BJ (cell line): Measurements from ENCODE around the gene FBXW4. TPM values are rescaled to one million over a fixed set of nuclear protein-coding genes. Genes with fewer than 3 reads are reported as not detected.

ENCODE experiments used
- CTCF ChIA-PET: fragments of 350-600 bp; formaldehyde crosslinking; extraction: SDS; loops from one replicate; lab custom pipeline; 2021; ENCODE audit warnings: antibody characterized with exemption, inconsistent platforms; lab: Yijun Ruan, JAX
- POLR2A ChIA-PET: fragments of 300-600 bp; sonication (Branson Sonifier 250); formaldehyde crosslinking; extraction: SDS; loops from one replicate; lab custom pipeline; 2021; ENCODE audit warnings: antibody characterized with exemption; lab: Charles Lee
- DNase-seq: peaks from one replicate; pipeline ENCODE4 v3.0.0-alpha.2; 2011; ENCODE audit warnings: low read depth
- H3K27me3 ChIP-seq: 2 replicates; pipeline ENCODE4 v1.6.0; 2011; ENCODE audit warnings: low read length; ENCODE audit not compliant: control insufficient read depth, insufficient read depth
- H3K36me3 ChIP-seq: 2 replicates; pipeline ENCODE4 v1.5.1; 2011; ENCODE audit warnings: low read length; ENCODE audit not compliant: control insufficient read depth, insufficient read depth
- H3K4me3 ChIP-seq: 2 replicates; pipeline ENCODE4 v1.5.1; 2011; ENCODE audit warnings: low read depth, mild to moderate bottlenecking, control low read depth, low read length
- polyA plus RNA-seq: library from polyadenylated mRNA; depleted of rRNA; stranded (reverse); fragments of >200 nt; gene quantifications from 2 replicates; pipeline ENCODE4 v1.2.3, GENCODE V29; 2011
- TF ChIP-seq, protein P1 (sequence below): IDR thresholded peaks from 2 replicates; pipeline ENCODE4 v1.5.1; 2011; ENCODE audit warnings: low read depth, mild to moderate bottlenecking, control low read depth, inconsistent platforms, low read length, moderate library complexity; ENCODE audit not compliant: insufficient read depth

The FBXW4 gene
- polyA plus RNA-seq, 1 experiment: 31.2 TPM

DNA sequence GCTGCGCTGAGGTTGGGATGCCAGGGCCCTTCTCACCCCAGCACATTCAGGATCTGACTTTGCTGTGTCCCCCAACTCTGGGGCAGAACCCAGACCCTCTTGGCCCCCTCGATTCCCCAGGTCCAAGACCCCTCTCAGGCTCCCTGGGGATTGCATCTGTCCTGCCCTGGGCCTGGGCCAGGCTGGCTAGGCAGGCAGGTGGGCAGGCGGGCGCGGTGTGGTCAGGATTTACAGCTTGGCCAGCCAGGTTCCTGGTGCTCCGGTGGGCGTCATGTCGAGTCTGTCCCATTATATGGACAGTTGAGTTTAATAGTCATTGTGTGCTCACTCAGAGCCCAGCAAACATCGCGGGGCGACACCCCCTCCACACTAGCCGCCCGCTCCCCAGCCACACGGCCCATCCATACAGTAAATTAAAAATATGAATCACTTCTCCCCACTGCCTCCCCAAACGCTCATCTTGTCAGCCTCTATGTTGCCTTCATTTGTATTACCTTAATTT, 130.4 kb downstream of the FBXW4 start:
- no peak overlapping the region for H3K4me3 ChIP-seq
- TF ChIP-seq, protein P1, sequence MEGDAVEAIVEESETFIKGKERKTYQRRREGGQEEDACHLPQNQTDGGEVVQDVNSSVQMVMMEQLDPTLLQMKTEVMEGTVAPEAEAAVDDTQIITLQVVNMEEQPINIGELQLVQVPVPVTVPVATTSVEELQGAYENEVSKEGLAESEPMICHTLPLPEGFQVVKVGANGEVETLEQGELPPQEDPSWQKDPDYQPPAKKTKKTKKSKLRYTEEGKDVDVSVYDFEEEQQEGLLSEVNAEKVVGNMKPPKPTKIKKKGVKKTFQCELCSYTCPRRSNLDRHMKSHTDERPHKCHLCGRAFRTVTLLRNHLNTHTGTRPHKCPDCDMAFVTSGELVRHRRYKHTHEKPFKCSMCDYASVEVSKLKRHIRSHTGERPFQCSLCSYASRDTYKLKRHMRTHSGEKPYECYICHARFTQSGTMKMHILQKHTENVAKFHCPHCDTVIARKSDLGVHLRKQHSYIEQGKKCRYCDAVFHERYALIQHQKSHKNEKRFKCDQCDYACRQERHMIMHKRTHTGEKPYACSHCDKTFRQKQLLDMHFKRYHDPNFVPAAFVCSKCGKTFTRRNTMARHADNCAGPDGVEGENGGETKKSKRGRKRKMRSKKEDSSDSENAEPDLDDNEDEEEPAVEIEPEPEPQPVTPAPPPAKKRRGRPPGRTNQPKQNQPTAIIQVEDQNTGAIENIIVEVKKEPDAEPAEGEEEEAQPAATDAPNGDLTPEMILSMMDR: no peak
- H3K27me3 ChIP-seq: peaks cover 29% of the 10 kb centered on the region
- DNase-seq: no peak
- no peaks in the 10 kb centered on the region for H3K36me3 ChIP-seq
- ChIA-PET CTCF (interaction anchor here (0.5 kb wide), 1 partner anchor 309 kb away, joined by 3 read pairs; no protein-coding TSS in a partner anchor), POLR2A (no interaction called here)

DNA sequence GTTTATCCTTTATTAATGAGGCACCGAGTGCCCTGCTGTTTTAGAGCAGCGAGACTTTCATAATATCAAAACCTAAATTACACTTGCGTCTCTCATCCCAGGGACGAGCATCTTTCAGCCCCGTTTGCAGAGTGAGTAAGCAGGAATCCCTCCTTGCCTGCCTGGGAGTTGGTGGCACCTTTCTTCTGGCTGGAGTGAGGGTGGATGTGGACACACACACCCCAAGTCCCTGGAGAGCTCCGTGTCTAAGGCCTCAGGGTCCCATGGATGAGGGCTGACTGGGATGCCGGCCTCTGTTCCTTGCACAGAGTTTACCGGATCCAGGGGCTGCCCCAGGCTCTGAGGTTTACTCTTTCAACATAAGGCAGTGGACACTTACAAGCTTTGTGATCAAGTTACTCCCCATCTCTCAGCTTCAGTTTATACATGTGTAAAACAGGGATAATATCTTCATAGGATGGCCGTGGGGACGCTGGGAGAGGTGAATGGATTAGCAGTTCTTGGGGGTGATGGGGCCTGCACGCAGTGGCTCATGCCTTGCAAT, 131.4 kb downstream of the FBXW4 start:
- Histone ChIP-seq H3K36me3 (no peaks in the 10 kb centered on the region), H3K27me3 (peaks cover 24% of the 10 kb centered on the region), H3K4me3 (no peak overlapping the region)
- ChIA-PET POLR2A (no interaction called here), CTCF (interaction anchor here (3.0 kb wide), 1 partner anchor 349 kb away, joined by 10 read pairs; no protein-coding TSS in a partner anchor)
- TF ChIP-seq, protein P1: no peak
- no peak for DNase-seq

DNA sequence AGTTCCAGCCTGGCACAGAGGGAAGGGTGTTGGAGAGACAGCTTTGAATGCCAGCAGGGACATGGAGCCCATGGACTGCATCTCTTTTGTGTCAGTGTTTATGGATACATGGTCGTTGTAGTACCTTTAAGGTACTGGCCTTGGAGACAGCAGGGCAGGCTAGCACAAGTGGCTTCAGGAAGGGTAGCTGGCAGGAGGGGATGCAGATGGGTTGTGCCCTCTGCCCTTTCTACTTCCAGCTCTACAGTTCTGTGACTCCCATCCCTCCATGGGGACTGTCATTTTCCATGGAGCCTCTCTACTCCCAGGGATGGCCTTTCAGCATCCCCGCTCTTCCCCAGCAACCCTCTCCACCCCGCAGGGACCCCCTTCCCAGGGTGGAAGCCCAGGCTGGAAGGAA, 132.0 kb downstream of the FBXW4 start:
- CTCF ChIA-PET: interaction anchor here (0.6 to 3.0 kb wide), 2 partner anchors 302 to 348 kb away, joined by 3 to 10 read pairs; no protein-coding TSS in a partner anchor
- TF ChIP-seq, protein P1: no peak
- POLR2A ChIA-PET: no interaction called here
- Histone ChIP-seq H3K36me3 (no peaks in the 10 kb centered on the region), H3K4me3 (no peak overlapping the region), H3K27me3 (peaks cover 20% of the 10 kb centered on the region)
- DNase-seq: no peak

DNA sequence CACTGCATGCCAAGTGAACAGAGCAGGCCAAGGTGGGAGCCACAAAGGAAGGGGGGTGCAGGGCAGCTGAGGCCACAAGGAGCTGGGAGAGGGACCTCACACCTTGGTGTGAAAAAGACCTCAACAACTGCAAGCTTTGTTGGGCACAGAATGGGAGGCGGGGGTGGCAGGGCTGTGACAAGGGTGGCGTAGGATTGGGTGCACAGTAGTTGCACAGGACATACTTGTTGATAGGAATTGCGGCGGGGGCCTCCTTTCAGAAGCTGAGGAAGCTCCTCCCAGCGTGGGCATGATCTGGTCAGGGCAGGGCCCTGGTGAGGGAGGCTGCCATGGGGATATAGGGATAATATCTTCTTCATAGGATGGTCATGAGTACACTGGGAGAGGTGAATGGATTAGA, 132.7 kb downstream of the FBXW4 start:
- Histone ChIP-seq H3K27me3 (peaks cover 17% of the 10 kb centered on the region), H3K4me3 (no peak overlapping the region), H3K36me3 (no peaks in the 10 kb centered on the region)
- ChIA-PET CTCF (interaction anchor here (3.0 to 3.3 kb wide), 2 partner anchors 8 to 347 kb away, joined by 10 to 28 read pairs; no protein-coding TSS in a partner anchor), POLR2A (no interaction called here)
- TF ChIP-seq, protein P1: no peak
- no peak for DNase-seq

DNA sequence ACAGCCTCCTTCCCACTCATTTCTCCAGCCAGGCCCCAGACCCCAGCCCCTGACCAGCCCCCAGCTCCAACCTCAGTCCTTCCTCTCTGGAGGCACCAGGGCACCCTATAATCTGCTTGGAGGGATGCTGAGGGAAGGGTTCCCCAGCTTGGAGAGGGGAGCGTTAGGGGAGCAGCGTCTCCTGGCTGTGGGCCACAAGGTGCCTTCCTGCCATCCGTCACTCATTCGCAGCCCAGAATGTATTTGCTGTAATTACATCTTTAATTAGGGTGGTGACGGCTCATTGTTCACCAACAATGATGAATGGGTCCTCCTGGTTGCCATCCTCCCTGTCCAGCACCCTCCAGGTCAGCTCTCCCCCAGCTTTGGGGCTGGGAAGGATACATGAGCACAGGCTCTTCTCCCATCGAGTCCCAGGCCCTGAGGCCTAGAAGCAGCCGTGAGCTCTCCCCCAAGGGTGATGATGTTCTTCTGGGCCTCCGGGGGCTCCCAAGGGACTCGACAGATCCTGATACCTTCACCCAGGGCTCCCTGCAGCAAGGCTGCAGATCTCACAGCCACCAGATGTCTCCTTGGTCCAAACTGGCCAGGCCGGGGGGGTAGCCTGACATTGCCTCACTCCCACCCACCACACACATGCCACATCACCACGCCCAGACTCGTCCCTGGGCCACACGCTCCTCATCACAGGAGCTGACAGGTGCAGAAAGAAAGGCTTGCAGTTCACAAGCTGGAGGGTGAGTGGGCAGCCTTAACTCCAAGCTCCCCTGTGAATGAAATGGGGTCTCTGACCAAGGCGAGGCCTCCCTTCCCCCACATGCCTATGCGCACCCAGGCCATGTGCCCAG, 133.7 kb downstream of the FBXW4 start:
- ChIA-PET CTCF (interaction anchor here (0.9 to 3.3 kb wide), 3 partner anchors 9 to 346 kb away, joined by 3 to 28 read pairs (median 10); no protein-coding TSS in a partner anchor), POLR2A (no interaction called here)
- TF ChIP-seq, protein P1: no peak
- Histone ChIP-seq H3K36me3 (no peaks in the 10 kb centered on the region; the same call in 1 of the 2 replicates), H3K4me3 (no peak overlapping the region), H3K27me3 (peaks cover 10% of the 10 kb centered on the region; the same call in 1 of the 2 replicates)
- no peak for DNase-seq
